ENCODE measurements around the gene CCDC197. TPM values are rescaled to one million over a fixed set of nuclear protein-coding genes. Genes with fewer than 3 reads are reported as not detected.

The CCDC197 gene
- total RNA-seq, 1 donor from 2014 or later = not detected

- H3K4me3 ChIP-seq (ENCODE audit: low read depth, low read length) = no peak overlapping the region
- TF ChIP-seq CTCF (conservative IDR thresholded peaks at IDR 0.05; ENCODE audit: low read depth, low read length) = no peak
- no peak for DNase-seq (ENCODE audit: low read depth)
Measured at GRCh38 chr14:93957751-93958566, 39.1 kb upstream of the CCDC197 start.

- no peak for TF ChIP-seq CTCF (conservative IDR thresholded peaks at IDR 0.05; ENCODE audit: low read depth, low read length)
- DNase-seq (ENCODE audit: low read depth) = no peak
- no peak overlapping the region for H3K4me3 ChIP-seq (ENCODE audit: low read depth, low read length)
Measured at GRCh38 chr14:93958567-93959238, 38.4 kb upstream of the CCDC197 start.

- DNase-seq (ENCODE audit: low read depth) = peak; percentile 87
- no peak for TF ChIP-seq CTCF (conservative IDR thresholded peaks at IDR 0.05; ENCODE audit: low read depth, low read length)
- no peak overlapping the region for H3K4me3 ChIP-seq (ENCODE audit: low read depth, low read length)
Measured at GRCh38 chr14:93959239-93960107, 37.6 kb upstream of the CCDC197 start.

GRCh38 chr14:93960108-93960475 is 37.0 kb upstream of the CCDC197 start:
- no peak overlapping the region for H3K4me3 ChIP-seq (ENCODE audit: low read depth, low read length)
- no peak for TF ChIP-seq CTCF (conservative IDR thresholded peaks at IDR 0.05; ENCODE audit: low read depth, low read length)
- DNase-seq (ENCODE audit: low read depth) = no peak

GRCh38 chr14:93960774-93961438 is 36.2 kb upstream of the CCDC197 start:
- DNase-seq (ENCODE audit: low read depth) = no peak
- TF ChIP-seq CTCF (conservative IDR thresholded peaks at IDR 0.05; ENCODE audit: low read depth, low read length) = no peak
- no peak overlapping the region for H3K4me3 ChIP-seq (ENCODE audit: low read depth, low read length)

GRCh38 chr14:93961620-93962019 is 35.5 kb upstream of the CCDC197 start:
- no peak overlapping the region for H3K4me3 ChIP-seq (ENCODE audit: low read depth, low read length)
- DNase-seq (ENCODE audit: low read depth) = no peak
- no peak for TF ChIP-seq CTCF (conservative IDR thresholded peaks at IDR 0.05; ENCODE audit: low read depth, low read length)
